GM19468 (cell line): ENCODE results near the gene ABCB9.

ENCODE experiments used
- ATAC-seq: cut with Tn5 transposase; IDR thresholded peaks from one replicate; pipeline ENCODE4 v1.9.1; 2021; ENCODE audit warnings: mild to moderate bottlenecking, moderate library complexity, moderate number of reproducible peaks; ENCODE audit not compliant: unreplicated experiment; ENCODE audit errors: extremely low read depth

Gene ABCB9

DNA sequence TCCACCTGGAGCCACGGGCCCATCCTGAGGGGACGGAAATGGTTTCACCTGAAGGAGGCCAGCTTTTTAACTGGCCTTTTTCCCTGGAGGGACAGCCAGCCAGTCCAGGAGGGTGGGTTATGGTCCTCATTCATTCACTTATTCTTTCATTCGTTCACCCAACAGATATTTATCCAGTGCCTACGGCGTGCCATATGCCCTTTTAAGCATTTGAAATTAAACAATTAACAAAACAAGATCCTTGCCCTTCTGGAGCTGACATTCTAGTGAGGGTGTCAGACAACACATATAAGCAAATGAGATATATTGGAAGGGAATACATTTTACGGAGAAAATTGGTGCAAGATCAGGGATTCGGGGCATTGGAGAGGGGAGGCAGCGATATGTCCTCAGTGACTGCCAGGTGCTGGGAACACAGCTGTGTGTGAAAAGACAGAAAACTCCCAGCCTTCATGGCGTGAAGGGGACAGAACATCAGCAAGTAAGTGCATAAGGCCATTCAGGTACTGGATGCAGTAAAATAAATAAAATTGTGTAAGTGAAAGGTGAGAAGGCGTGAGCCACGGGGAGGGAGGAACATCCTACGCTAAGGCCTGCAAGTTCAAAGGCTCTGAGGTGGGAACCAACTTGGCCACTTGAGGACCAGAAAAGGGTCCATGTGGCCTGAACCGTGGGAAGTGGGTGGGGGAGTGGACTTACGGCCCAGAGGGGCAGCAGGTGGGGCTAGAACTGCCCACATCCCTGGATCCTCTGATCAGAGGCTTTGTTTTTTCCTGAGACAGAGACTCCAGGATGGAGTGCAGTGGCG is 684 bp upstream of the ABCB9 start:
- no peak for ATAC-seq

DNA sequence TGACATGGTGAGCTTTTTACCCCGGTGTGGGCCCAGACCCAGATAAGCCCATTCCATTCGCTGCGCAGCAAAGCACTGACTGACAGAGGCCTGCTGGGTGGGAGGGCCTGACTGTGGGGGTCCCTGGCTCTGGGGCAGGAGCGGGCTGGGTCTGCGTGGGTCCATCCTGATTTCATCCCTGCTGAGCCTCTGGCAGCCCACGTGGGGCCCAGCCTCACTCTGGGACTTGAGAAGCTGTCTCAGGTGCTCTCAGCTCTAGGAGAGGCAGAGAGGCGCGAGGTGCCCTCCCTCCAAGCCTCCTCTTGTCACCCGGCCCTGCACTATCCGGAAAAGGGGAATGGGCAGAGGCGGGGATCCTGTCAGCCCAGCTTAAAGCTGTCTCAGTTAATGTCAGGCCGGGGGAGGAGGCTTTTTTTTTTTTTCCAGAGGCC is 927 bp downstream of the ABCB9 start:
- no peak for ATAC-seq

DNA sequence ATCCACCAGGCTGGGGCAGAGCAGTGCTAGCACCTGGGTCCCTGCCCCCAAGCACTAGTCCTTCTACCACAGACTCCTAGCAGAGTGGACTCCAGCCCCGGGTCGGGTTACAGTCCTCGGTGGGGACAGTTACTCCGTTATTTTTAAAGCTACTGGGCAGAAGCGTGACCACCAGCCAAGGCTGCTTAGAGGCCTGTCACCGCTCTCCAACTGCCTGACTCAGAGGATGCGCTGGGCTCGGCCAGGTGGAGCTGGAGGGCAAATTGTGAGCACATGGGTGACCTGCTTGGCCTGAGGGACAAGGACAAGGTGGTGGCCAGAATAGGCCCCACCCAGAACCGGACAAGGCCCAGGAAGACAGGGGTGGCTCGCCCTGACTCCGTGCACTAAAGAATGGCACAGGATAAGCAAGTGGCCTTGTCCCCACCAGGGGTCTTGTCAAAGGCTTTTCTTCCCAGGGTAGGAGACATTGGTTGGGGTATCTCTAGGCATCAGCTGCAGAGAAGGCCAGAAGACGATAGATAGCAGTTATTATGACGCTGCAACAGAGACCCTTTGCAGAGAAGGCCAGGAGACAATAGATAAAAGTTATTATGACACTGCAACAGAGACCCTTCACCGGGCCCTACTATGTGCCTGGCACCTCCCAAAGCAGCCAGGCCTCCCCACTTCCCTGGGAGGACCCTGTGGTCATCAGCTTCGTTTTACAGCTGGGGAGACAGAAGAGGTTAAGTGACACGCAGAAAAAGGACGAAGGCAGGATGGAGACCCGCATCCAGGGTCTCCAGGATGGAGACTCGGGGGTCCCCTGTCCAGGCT is 1.6 kb downstream of the ABCB9 start:
- ATAC-seq = no peak

DNA sequence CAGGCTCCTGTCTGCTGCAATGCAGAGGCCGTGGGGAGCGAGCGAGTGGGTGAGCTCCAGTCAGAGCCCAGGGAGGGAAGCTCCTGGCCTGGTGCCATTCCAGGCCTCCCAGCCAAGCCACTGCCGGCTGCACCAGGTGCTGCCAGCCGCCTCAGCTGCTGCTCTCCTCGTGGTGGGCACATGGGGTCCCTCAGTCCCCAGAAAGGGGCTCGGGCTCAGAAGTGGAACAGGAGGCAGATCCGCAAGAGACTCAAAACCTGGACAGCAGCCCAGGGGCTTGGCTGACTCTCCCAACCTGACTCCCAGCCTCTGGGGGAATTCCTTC is 2.4 kb downstream of the ABCB9 start:
- ATAC-seq = no peak

GRCh38 chr12:122961531-122962329 is 4.5 kb downstream of the ABCB9 start:
- ATAC-seq = no peak

DNA sequence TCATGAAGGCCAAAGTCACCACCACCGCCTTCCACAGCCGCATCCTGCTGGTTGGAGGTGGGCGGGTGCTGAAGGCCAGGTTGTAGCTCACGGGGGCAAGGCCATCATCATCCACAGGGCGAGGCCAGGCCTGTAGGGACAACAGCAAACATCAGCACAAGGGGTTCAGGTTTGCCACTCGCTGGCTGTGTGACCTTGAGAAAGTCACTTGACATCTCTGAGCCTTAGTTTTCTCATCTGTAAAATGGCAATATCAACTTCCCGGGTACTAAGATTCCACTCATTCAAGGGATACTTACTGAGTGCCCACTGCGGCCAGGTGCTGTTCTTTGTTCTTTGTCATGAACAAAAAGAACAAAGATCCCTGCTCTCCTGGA is 6.1 kb downstream of the ABCB9 start:
- no peak for ATAC-seq

- ATAC-seq = no peak
Measured at GRCh38 chr12:122959566-122960192, 6.6 kb downstream of the ABCB9 start.

DNA sequence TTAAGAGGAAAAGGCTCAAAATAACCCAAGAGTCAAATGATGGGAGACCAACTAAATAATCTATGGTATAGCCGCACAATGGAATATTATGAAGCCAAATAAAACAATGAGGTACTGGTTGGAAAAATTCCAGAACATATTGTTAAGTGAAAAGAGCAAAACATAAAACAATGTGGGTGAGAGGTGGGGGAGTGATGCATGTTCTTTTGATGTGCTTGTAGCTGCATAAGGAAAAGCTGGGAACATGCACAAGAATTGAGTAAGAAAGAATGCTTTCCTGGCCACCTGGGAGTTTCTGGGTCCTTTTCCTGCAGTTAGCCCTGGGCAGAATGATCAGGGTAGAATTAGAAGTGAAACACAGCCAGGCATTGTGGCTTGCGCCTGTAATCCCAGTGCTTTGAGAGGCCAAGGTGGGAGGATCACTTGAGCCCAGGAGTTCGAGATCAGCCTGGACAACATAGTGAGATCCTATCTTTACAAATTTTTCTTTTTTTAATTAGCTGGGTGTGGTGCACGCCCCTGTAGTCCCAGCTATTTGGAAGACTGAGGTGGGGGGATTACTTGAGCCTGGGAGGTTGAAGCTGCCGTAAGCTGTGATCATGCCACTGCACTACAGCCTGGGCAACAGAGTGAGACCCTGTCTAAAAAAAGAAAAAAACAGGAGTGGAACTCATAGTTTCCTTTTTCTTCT is 7.9 kb downstream of the ABCB9 start:
- no peak for ATAC-seq

- ATAC-seq = no peak
Measured at GRCh38 chr12:122956035-122956434, 10.2 kb downstream of the ABCB9 start.

DNA sequence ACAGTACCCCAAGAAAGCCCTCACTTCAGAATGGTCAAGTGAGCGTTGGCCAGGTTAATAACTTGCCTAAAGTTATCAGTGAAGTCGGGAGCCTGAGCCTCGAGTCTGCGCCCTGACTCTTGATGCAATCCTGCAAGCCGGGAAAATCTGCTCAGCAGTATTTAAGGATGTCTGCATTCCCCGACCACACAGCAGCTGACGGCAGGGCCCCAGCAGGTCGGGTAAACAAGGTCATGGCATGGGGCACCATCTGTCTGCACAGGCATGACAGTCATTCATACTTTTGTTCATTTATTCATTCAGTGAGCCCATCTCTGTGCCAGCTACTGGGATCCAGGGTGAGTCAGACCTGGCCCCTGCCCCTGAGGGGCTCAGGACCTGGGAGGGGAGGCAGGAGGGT is 11.1 kb downstream of the ABCB9 start:
- no peak for ATAC-seq

DNA sequence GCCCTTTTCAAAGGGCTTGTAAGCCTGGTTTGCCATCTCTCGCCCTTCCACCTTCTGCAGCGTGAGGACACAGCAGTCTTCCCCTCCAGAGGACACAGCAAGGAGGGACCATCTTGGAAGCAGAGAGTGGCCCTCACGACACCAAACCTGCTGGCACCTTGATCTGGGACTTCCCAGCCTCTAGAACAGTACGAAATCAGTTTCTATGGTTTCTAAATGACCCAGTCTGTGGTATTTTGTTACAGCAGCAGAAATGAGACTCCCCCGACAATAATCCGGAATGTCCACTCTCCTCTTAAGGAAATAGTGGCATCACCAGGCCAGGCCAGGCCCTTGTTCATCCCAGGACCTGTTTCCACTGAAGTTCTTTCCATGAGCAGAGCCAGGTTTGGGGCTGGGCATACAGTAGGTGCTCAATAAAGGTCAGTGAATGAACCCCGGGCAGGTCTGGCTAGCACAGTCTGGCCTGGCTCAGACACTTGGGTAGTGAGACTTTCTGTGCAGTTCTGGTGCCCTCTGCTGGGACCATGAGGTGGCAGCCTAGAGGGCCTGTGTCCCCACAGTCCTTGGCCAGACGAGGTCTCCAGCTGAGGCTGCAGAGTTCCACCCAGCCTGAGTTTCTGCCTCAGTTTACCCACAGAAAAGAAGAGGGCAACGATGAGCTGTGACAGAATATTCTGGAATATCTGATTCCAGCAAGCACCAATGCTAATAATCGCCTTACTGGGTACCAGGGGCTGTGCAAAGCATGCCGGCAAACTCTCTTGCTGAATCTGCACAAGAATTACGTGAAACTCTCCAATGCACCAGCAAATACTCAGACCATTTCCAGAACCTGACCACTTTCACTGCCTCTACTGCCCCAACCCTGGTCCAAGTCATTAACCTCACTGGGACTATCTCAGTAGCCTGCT is 14.0 kb downstream of the ABCB9 start:
- ATAC-seq = peak; percentile 56

DNA sequence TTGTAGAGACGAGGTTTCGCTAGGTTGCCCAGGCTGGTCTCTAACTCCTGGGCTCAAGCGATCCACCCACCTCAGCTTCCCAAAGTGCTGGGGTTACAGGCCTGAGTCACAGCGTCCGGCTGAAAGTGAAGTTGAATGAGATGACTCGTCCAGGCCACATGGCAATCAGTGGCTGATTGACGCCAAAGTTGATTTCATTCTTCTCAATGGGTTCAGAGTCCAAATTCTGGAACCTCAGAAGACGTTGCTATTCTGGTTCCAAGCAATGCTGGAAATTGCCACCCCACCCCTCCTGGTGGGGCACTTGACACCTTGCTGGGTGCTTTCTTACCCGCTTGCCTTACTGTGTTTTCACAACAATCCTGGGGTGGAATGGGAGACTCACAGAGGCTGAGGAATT is 14.9 kb downstream of the ABCB9 start:
- no peak for ATAC-seq

DNA sequence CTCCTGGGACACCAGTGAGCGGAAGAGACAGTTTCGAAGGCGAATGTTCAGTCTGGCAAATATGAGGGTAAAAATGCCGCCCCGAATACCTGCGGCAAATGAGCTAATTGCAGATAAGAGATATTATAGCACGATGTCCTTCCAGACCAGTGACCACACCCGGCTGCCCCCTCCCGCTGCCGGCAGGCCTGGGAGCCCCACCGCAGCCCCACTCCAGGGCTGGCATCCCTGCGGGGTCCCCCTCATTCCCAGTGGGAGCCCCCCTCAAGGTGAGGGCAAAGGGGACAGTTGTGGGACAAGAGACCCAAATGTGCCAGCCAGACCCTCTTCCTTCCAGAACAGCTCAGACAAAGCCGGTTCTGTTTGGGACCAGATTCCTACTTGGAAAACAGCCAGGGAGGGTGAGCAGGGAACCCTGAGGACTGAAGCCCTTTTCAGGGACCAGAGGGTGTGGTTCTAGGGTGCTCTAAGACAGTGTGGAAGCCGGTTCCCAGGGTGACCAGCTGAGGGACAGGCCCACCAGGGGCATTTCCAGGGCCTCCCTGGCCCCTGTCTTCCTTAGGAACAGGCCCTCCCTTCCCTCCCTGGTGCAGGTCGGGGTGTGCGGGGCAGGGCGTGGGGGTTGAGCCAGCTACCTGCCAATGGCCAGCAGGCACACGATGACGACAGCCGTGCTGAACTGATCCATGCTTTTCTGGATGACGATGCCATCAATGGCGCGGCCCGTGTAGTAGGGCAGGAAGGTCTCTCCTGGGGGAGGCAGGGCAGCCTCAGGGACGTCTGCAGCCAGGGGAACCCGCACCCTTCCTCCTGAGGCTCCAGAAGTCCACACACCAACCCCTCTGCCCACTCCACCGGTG is 16.2 kb downstream of the ABCB9 start:
- ATAC-seq = no peak

DNA sequence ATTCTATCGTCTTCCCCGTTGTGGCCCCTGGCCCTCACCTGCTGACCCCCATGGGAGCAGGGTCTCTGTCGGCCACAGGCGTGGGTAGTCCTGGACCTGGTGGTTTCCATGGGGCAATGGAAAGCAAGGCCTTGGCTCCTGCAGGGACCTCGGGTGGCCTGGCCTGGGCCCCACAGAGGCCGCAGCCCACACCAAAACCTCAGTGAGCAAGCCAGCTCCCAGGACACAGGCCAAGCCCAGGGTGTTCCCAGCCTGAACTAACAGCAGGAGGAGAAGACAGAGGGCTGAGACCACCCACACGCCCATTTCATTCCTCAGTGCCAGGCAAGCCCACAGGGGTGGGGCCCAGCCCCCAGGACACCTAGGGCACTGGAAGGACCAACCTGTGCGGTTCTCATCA is 16.9 kb downstream of the ABCB9 start:
- no peak for ATAC-seq

GRCh38 chr12:122948605-122949004 is 17.7 kb downstream of the ABCB9 start:
- ATAC-seq = no peak

DNA sequence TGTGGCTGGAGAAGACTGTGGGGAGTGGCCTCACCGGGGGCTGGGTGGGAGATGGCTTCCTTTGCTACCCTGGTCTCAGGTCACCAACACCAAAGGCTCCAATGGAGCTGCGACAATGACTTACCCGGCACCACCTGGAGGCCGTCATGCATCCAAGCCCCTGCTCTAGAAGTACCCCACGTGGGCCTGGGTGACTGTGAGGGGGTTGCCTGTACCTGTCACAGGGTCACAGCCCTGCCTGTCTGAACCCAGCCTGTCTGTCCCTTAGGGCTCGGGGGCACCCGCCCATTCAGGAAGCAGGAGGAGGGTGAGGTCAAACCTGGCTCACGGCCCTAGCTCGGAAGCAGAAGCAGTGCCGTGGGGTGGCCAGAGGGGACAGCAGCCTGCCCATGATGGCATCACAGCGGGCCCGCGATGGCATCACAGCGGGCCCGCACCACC is 18.9 kb downstream of the ABCB9 start:
- ATAC-seq = no peak

DNA sequence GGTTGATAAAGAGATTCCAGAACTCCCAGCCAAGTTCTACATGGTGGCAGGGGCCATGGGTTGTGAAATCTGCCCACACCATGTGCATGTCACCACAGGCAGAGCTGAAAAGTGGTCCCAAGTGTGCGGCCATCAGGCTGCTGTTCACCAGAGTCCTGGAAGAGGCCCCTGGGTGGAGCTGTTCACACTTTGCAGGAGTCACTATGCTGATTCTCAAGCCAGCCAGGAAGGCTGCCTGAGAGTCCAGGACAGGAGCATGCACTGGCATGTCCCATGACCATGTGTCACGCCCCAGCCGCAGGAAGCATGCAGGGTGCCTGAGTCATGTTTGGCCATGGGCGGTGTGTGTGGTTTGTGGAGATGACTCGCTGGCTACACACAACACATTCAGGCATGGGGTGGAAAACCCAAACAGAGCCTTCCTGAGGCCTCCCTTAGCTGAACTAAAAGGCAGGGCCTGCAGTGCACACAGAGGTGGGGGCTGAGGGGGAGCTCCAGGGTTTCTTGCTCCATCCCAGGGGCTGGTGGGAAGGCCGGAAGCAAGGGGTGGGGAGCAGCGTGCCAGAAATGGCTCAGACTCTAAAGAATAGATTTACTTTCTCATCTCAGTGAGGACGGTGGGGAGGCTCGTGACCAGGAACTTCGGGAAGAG is 19.4 kb downstream of the ABCB9 start:
- no peak for ATAC-seq
